IMR-90 (cell line): Measurements from ENCODE around the gene POLR2E. TPM values are rescaled to one million over a fixed set of nuclear protein-coding genes. Genes with fewer than 3 reads are reported as not detected.

Source experiments
- ATAC-seq: fragments of 200-7000 bp; cut with Tn5 transposase; 2 replicates; pipeline ENCODE4 v1.9.1; 2020; ENCODE audit warnings: low read depth, mild to moderate bottlenecking, moderate library complexity
- BruUV-seq: library from RNA; stranded (reverse); fragments of 400-500 nt; replicated peaks from 2 replicates; lab custom pipeline; 2021; lab: Mats Ljungman, UMichigan
- CTCF ChIA-PET: fragments of 300-600 bp; formaldehyde crosslinking; extraction: SDS; loops from one replicate; lab custom pipeline; 2021; ENCODE audit warnings: antibody characterized with exemption; lab: Yijun Ruan, JAX
- POLR2A ChIA-PET: fragments of 300-600 bp; sonication (Branson Sonifier 250); formaldehyde crosslinking; loops from one replicate; lab custom pipeline; 2022; ENCODE audit warnings: antibody characterized with exemption; ENCODE audit not compliant: unreplicated experiment; lab: Charles Lee
- DNase-seq: peaks from one replicate; pipeline ENCODE4 v3.0.0; 2013
- H2AFZ ChIP-seq: replicated peaks from 2 replicates; pipeline ENCODE3; 2013; ENCODE audit warnings: low read length, mild to moderate bottlenecking; ENCODE audit not compliant: poor library complexity
- H2AK5ac ChIP-seq: 2 replicates; pipeline ENCODE4 v1.6.1; 2013; ENCODE audit warnings: low read depth, low read length, inconsistent platforms
- H2AK9ac ChIP-seq: replicated peaks from 2 replicates; pipeline ENCODE3; 2013; ENCODE audit warnings: mild to moderate bottlenecking, low read depth, low read length, moderate library complexity; ENCODE audit not compliant: poor library complexity
- H2BK120ac ChIP-seq: 2 replicates; pipeline ENCODE4 v1.6.1; 2013; ENCODE audit warnings: low read depth, low read length, inconsistent platforms
- H2BK15ac ChIP-seq: 3 replicates; pipeline ENCODE4 v1.6.1; 2013; ENCODE audit warnings: low read depth, low read length, inconsistent platforms
- H2BK20ac ChIP-seq: 2 replicates; pipeline ENCODE4 v1.6.1; 2013; ENCODE audit warnings: low read depth, mild to moderate bottlenecking, inconsistent platforms, low read length, moderate library complexity
- H2BK5ac ChIP-seq: 2 replicates; pipeline ENCODE4 v1.6.1; 2013; ENCODE audit warnings: mild to moderate bottlenecking, low read depth, low read length, inconsistent platforms; ENCODE audit not compliant: poor library complexity, severe bottlenecking
- H3K14ac ChIP-seq: replicated peaks from 2 replicates; pipeline ENCODE4 v1.6.1; 2013; ENCODE audit warnings: low read depth, low read length, inconsistent platforms
- H3K18ac ChIP-seq: 2 replicates; pipeline ENCODE4 v1.6.1; 2013; ENCODE audit warnings: low read depth, low read length, control low read depth
- H3K23ac ChIP-seq: 2 replicates; pipeline ENCODE4 v1.6.1; 2013; ENCODE audit warnings: low read depth, low read length, inconsistent platforms
- H3K27ac ChIP-seq: 2 replicates; pipeline ENCODE4 v1.5.1; 2013; ENCODE audit warnings: mild to moderate bottlenecking, control low read depth, low read length; ENCODE audit not compliant: insufficient read depth
- H3K27me3 ChIP-seq: 2 replicates; pipeline ENCODE4 v1.6.1; 2013; ENCODE audit warnings: low read length; ENCODE audit not compliant: control insufficient read depth, insufficient read depth
- H3K36me3 ChIP-seq: 2 replicates; pipeline ENCODE4 v1.6.1; 2013; ENCODE audit warnings: low read length, mixed read lengths; ENCODE audit not compliant: control insufficient read depth, insufficient read depth
- H3K4ac ChIP-seq: 2 replicates; pipeline ENCODE4 v1.6.1; 2013; ENCODE audit warnings: low read depth, low read length, inconsistent platforms
- H3K4me1 ChIP-seq: 2 replicates; pipeline ENCODE4 v1.6.1; 2013; ENCODE audit warnings: low read length, mixed read lengths; ENCODE audit not compliant: control insufficient read depth, insufficient read depth
- H3K4me2 ChIP-seq: 2 replicates; pipeline ENCODE4 v1.6.1; 2013; ENCODE audit warnings: low read depth, mild to moderate bottlenecking, control low read depth, low read length, moderate library complexity
- H3K4me3 ChIP-seq: 2 replicates; pipeline ENCODE4 v1.5.1; 2013; ENCODE audit warnings: low read depth, mild to moderate bottlenecking, control low read depth, low read length, moderate library complexity; ENCODE audit not compliant: insufficient read depth
- H3K56ac ChIP-seq: 2 replicates; pipeline ENCODE4 v1.6.1; 2013; ENCODE audit warnings: low read length, inconsistent platforms; ENCODE audit not compliant: insufficient read depth; ENCODE audit errors: extremely low read depth
- H3K79me1 ChIP-seq, 2 experiments: 2 replicates each; pipeline ENCODE4 v1.6.1; 2013; ENCODE audit warnings: low read length in 2 of 2, inconsistent platforms in 1 of 2, low read depth in 1 of 2
- H3K9ac ChIP-seq: 2 replicates; pipeline ENCODE4 v1.6.1; 2013; ENCODE audit warnings: low read depth, low read length, control low read depth
- H3K9me1 ChIP-seq: 2 replicates; pipeline ENCODE4 v1.6.1; 2013; ENCODE audit warnings: low read length, inconsistent platforms; ENCODE audit not compliant: insufficient read depth
- H3K9me3 ChIP-seq: 2 replicates; pipeline ENCODE4 v1.6.1; 2013; ENCODE audit warnings: low read length; ENCODE audit not compliant: control insufficient read depth, insufficient read depth
- H4K20me1 ChIP-seq: 2 replicates; pipeline ENCODE4 v1.6.1; 2013; ENCODE audit warnings: low read length, inconsistent platforms; ENCODE audit not compliant: insufficient read depth
- H4K5ac ChIP-seq: 2 replicates; pipeline ENCODE4 v1.6.1; 2013; ENCODE audit warnings: mild to moderate bottlenecking, low read depth, low read length, control low read depth
- H4K8ac ChIP-seq, 2 experiments: 2 replicates each; pipeline ENCODE4 v1.6.1; 2013; ENCODE audit warnings: low read depth in 2 of 2, low read length in 2 of 2, control low read depth in 1 of 2, inconsistent platforms in 1 of 2
- H4K91ac ChIP-seq: 2 replicates; pipeline ENCODE4 v1.6.1; 2013; ENCODE audit warnings: low read depth, low read length, inconsistent platforms; ENCODE audit not compliant: insufficient read depth
- BHLHE40 ChIP-seq: fragments of 150-350 bp; IDR thresholded peaks from 2 replicates; pipeline ENCODE4 v1.6.1; 2016; ENCODE audit warnings: mild to moderate bottlenecking, low read depth, low read length
- CEBPB ChIP-seq: IDR thresholded peaks from 2 replicates; pipeline ENCODE4 v1.6.1; 2012; ENCODE audit warnings: low read depth, low read length, improper control_type of control experiment
- CHD1 ChIP-seq: IDR thresholded peaks from 2 replicates; pipeline ENCODE4 v1.6.1; 2012; ENCODE audit warnings: low read depth, low read length, improper control_type of control experiment
- CTCF ChIP-seq: conservative IDR thresholded peaks from 2 replicates; pipeline ENCODE4 v1.5.1; 2012; ENCODE audit warnings: mild to moderate bottlenecking, low read depth, low read length, improper control_type of control experiment
- ELK1 ChIP-seq: fragments of 150-350 bp; IDR thresholded peaks from 2 replicates; pipeline ENCODE4 v1.6.1; 2016; ENCODE audit warnings: low read depth, mild to moderate bottlenecking, low read length, moderate library complexity, borderline replicate concordance
- FOS ChIP-seq: fragments of 150-350 bp; IDR thresholded peaks from 2 replicates; pipeline ENCODE4 v1.6.1; 2016; ENCODE audit warnings: low read depth, low read length
- MAFK ChIP-seq: IDR thresholded peaks from 2 replicates; pipeline ENCODE4 v1.6.1; 2012; ENCODE audit warnings: low read depth, low read length, improper control_type of control experiment
- MAZ ChIP-seq: IDR thresholded peaks from 2 replicates; pipeline ENCODE4 v1.6.1; 2012; ENCODE audit warnings: low read depth, mild to moderate bottlenecking, low read length, improper control_type of control experiment, moderate library complexity, borderline replicate concordance
- MXI1 ChIP-seq: IDR thresholded peaks from 2 replicates; pipeline ENCODE4 v1.6.1; 2012; ENCODE audit warnings: low read depth, mild to moderate bottlenecking, low read length, moderate library complexity, borderline replicate concordance
- NFE2L2 ChIP-seq: fragments of 150-350 bp; IDR thresholded peaks from 2 replicates; pipeline ENCODE4 v1.6.1; 2016; ENCODE audit warnings: low read depth, mild to moderate bottlenecking, low read length
- POLR2A ChIP-seq: IDR thresholded peaks from 2 replicates; pipeline ENCODE4 v1.6.1; 2012; ENCODE audit warnings: mild to moderate bottlenecking, low read depth, low read length
- RAD21 ChIP-seq: IDR thresholded peaks from 2 replicates; pipeline ENCODE4 v1.6.1; 2012; ENCODE audit warnings: low read length, improper control_type of control experiment
- RCOR1 ChIP-seq: IDR thresholded peaks from 2 replicates; pipeline ENCODE4 v1.6.1; 2012; ENCODE audit warnings: mild to moderate bottlenecking, low read length, improper control_type of control experiment; ENCODE audit not compliant: insufficient replicate concordance
- RFX5 ChIP-seq: IDR thresholded peaks from 2 replicates; pipeline ENCODE4 v1.8.0; 2012; ENCODE audit warnings: low read depth, mild to moderate bottlenecking, low read length, moderate library complexity
- SMC3 ChIP-seq: fragments of 150-350 bp; IDR thresholded peaks from 2 replicates; pipeline ENCODE4 v1.6.1; 2016; ENCODE audit warnings: low read depth, mild to moderate bottlenecking, antibody characterized with exemption, low read length, moderate library complexity
- USF2 ChIP-seq: fragments of 150-350 bp; IDR thresholded peaks from 2 replicates; pipeline ENCODE4 v1.6.1; 2017; ENCODE audit warnings: mild to moderate bottlenecking, antibody characterized with exemption, low read length, low read depth
- WGBS, 2 experiments: methylation state at CpG; one replicate each; pipeline versions ENCODE4 v1.1.5 to v1.1.7; 2013; ENCODE audit warnings: missing lambda C conversion rate in 2 of 2; ENCODE audit not compliant: insufficient read length in 1 of 2; ENCODE audit errors: extremely low coverage in 2 of 2; 5-methylcytosine and 5-hydroxymethylcytosine counted together
- dilution Hi-C: fragments of 300-500 bp; cut with HindIII; formaldehyde crosslinking; loops from one replicate; pipeline ENCODE4 v1.14.3; 2018; ENCODE audit warnings: low sequenced_read_pairs; ENCODE audit not compliant: unreplicated experiment
- in situ Hi-C: fragments of 300-500 bp; cut with MboI; formaldehyde crosslinking; loops from 3 replicates; pipeline ENCODE4 v1.14.3; 2019; ENCODE audit warnings: low sequenced_read_pairs, inconsistent platforms, mixed read lengths
- intact Hi-C: fragments of 100-400 bp; cut with micrococcal nuclease; formaldehyde crosslinking; loops from 2 replicates; pipeline ENCODE4 v1.10.0; 2022
- polyA plus RNA-seq, 3 experiments: library from polyadenylated mRNA; depleted of rRNA; stranded (reverse); fragments of >200 nt; gene quantifications; 2 replicates each; pipeline ENCODE4 v1.2.3, GENCODE V29; 2012; ENCODE audit warnings: low replicate concordance in 1 of 3
- total RNA-seq: library from RNA; depleted of rRNA; stranded (reverse); fragments of >200 nt; gene quantifications from 2 replicates; pipeline ENCODE4 v1.2.3, GENCODE V29; 2012

The POLR2E gene
- total and polyA plus RNA-seq, 2 of the 4 experiments (the other 2 are of a cell fraction), result 294 to 391 TPM

- Histone ChIP-seq H3K9me3 (no peaks in the 10 kb centered on the region; the same call in 1 of the 2 replicates), H3K4me1 (peaks cover 3% of the 10 kb centered on the region; the same call in 1 of the 2 replicates), H3K9me1 (no peaks in the 10 kb centered on the region), H3K14ac (no peak overlapping the region), H3K27me3 (peaks cover 37% of the 10 kb centered on the region), H3K79me1 (no peaks in the 10 kb centered on the region), H2BK20ac (no peak overlapping the region), H4K5ac (no peak overlapping the region), H2BK120ac (no peak overlapping the region), H4K91ac (no peak overlapping the region), H3K9ac (no peak overlapping the region), H2BK15ac (no peak overlapping the region), H4K8ac (no peak overlapping the region), H2AFZ (peak overlapping the region; percentile 81), H3K56ac (no peak overlapping the region), H3K4me2 (no peak overlapping the region), H4K20me1 (peaks cover 6% of the 10 kb centered on the region; the same call in 1 of the 2 replicates), H2BK5ac (no peak overlapping the region), H3K18ac (no peak overlapping the region), H3K4ac (no peak overlapping the region), H2AK5ac (peak overlapping the region; percentile 9; the same call in 1 of the 2 replicates), H3K4me3 (no peak overlapping the region), H2AK9ac (no peak overlapping the region), H3K36me3 (no peaks in the 10 kb centered on the region), H3K23ac (no peak overlapping the region), H3K27ac (no peak overlapping the region)
- no TSS peak for BruUV-seq
- POLR2A ChIA-PET, result no interaction called here
- CTCF ChIA-PET, result no interaction called here
- in situ Hi-C loops, result no loop called here
- dilution Hi-C loops, result no loop called here
- no peak for ATAC-seq
- TF ChIP-seq ELK1 (no peak), MAFK (no peak), RFX5 (no peak), FOS (no peak), MAZ (no peak), SMC3 (no peak), RCOR1 (no peak), MXI1 (no peak), POLR2A (no peak), CEBPB (no peak), USF2 (no peak), RAD21 (no peak), BHLHE40 (no peak), CHD1 (no peak), CTCF (no peak), NFE2L2 (no peak)
- 60% methylated on average over 1 of the region's 17 CpGs; no CpG with 5 or more reads in 1 of the 2 experiments for WGBS, 2 experiments
- intact Hi-C loops, result no loop called here
- no peak for DNase-seq
Measured at GRCh38 chr19:1066251-1066747, 28.9 kb downstream of the POLR2E start.
